ENCODE data around the gene METTL22.

DNA sequence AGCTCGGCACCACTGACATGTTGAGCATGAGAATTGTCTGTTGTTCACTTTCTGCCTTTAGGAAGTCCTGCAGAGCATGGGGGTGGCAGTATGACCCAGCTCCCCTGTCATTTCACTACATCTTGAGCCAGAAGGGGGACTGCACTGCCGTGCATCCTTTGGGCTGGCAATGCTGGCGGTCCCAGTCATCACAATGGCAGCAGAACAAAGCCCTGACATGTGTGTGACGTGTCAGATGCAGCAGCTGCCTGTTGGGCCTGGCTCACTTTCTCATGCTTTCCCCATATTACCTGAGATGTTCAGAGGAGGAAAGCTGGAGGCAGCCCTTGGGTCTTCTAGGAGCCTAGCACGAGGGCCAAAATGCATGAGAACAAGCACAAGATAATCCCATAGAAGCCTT, 46.6 kb downstream of the METTL22 start:
- TF ChIP-seq CTCF (IDR thresholded peaks at IDR 0.05; ENCODE audit: extremely low read depth in 1 of 2, insufficient read depth in 1 of 2, low read depth in 1 of 2, low read length in 2 of 2) = no peak
- TF ChIP-seq MYC (IDR thresholded peaks at IDR 0.05; ENCODE audit: low read depth, low read length) = no peak
- TF ChIP-seq POLR2AphosphoS5 (IDR thresholded peaks at IDR 0.05; ENCODE audit: insufficient read depth, low read depth, low read length) = no peak
- TF ChIP-seq EZH2 (IDR thresholded peaks at IDR 0.05; ENCODE audit: borderline replicate concordance, low read depth, low read length, severe bottlenecking) = no peak
- TF ChIP-seq, protein P1, sequence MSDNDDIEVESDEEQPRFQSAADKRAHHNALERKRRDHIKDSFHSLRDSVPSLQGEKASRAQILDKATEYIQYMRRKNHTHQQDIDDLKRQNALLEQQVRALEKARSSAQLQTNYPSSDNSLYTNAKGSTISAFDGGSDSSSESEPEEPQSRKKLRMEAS (IDR thresholded peaks at IDR 0.05; ENCODE audit: insufficient read depth, insufficient read length) = no peak
